Astrocyte of the hippocampus (primary cell): Measurements from ENCODE around the gene WDR73.
"Not testable (repeated sequence)": the region's sequence is repeated elsewhere in the genome, so short reads cannot be mapped to it uniquely, and the experiment has no call there.

Experiments used
- DNase-seq: peaks from one replicate; pipeline ENCODE4 v3.0.0; 2011; ENCODE audit warnings: low read depth, low spot score

WDR73 gene

DNA sequence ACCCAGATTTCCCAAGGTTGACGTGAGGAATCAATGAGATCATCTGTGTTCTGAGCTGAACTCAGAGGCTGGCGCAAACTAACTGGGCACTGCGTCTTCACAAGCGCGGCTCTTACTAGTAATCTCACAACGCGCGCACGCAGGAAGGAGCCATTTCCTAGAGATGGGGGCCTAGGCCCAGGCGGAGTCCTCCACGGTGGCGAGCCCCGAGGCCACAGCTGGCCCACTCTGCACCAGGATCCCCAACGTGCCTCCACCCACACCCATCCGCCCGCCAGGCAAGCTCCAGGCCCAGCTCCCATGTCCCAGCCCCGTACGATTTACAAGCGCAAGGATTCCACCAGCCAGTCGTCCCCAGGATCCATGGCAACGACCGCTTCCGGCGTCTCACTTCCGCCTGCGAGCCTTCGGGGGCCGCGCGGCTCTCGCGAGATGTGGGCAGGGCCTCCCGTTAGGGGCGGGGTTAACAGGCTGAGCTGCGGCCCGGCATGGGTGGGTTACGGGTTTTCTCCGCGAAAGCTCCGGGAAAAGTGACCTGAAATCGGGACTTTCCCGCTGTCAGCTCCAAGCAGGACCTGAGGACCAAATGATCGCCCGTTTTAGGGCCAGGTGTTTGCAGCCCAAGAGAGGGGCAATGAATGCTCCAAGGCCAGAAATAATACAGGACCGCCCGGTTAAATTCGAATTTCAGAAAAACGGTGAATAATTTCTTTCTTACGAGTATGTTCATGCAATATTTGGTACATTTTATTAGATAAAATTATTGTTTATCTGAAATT lies at the start of gene WDR73:
TSS of gene WDR73 (minus strand) at position 374 of the 779 bp plus-strand sequence. CDS start at position 365, 9 bp downstream.
- DNase-seq, result peak; percentile 98

GRCh38 chr15:84703808-84704207 lies 49.7 kb upstream of the WDR73 start:
- no peak for DNase-seq

DNA sequence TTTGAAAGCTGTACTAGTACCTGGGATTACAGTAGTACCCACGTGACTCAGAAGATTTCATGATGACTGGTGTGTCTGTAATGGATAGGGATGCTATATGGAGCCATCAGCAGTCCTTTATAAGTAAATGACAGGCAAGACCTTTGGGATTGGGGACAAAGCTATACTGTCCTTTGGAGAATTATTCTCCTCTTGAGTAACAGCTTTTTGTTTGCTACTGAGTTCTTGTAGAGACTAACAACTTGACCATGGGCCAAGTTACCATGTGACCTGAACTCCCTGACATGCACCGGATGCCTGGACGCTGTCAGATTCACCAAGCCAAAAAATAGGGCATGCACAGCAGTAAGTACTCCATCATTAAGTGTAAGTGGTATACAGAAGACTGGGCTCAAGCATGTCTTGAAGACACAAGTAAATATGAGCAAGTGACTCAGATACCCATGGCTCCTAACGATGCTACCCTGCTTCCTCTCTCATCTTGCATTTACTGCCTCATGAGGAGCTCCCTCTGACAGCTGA lies 48.9 kb upstream of the WDR73 start:
- DNase-seq, result peak; percentile 43

DNA sequence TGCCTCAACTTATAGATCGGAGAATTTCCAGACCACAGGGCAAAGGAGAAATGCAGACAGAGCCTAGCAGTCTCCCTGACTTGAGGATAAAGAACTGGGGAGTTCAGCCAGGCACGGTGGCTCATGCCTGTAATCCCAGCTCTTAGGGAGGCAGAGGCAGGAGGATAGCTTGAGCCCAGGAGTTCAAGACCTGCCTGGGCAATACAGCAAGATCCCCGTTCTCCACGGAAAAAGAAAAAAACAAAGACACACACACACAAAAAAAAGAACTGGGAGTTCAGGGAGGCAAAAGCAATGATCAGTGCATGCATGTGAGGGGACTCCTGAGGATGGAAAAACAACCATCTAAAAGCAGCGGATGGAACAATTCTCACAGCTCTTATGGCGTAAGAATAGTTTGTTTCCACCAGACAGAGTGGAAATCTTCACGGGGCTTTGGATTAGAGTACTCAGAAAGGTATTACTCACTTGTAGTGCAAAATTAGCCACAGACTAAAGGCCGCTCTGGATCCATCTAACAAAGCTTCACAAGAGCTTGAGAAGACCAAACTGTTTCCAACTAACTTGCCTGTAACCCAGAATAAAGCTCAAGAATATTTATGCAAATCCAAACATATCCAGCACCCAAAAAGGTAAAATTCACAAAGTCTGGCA lies 45.6 kb upstream of the WDR73 start:
- DNase-seq, result no peak

DNA sequence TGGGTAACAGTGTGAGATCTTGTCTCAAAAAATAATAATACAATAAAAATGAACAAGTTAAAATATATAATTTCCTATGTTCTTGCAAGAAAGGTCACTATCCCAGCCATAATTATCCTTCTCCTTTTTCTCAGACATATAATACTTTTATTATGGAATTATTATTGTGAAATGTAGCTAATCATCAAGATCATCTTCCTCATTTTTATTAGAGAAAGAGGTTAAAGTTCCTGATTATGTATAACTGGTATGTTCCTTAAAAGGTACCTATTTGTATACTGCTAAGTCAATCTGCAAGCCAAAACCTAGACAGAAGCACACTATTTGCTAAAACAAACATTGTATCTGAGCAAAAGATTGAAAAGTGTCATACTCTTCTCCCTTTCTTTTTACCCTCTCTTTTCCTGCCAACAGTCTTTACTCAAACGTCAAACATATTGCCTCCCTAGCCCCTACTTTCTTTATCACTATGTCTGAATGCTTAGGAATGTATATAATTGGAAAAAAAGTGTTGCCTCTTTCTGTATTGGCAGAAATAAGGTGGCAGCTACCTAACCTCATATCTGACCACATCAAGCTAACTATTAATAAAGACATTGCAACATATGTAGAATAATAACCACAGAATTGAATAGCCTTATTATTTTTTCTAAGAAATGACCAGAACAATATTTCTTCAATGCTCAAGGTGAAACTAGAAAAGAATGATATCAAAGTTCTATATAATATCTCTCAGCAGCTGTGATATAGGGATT lies 43.3 kb upstream of the WDR73 start:
- no peak for DNase-seq

GRCh38 chr15:84696757-84697156 lies 42.7 kb upstream of the WDR73 start:
- no peak for DNase-seq

DNA sequence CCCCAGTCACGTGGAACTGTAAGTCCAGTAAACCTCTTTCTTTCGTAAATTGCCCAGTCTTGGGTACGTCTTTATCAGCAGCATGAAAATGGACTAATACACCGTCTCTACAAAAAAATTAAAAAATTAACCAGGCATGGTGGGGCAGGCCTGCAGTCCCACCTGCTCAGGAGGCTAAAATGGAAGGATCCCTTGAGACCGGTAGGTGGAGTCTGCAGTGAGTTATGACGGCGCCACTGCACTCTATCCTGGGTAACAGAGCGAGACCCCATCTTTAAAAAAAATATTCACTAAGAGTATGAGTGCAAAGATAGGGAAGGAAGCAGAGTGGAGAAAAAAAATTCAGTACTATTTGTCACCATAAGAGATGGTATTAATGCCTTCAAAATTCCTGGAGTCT lies 36.3 kb upstream of the WDR73 start:
- DNase-seq, result no peak

DNA sequence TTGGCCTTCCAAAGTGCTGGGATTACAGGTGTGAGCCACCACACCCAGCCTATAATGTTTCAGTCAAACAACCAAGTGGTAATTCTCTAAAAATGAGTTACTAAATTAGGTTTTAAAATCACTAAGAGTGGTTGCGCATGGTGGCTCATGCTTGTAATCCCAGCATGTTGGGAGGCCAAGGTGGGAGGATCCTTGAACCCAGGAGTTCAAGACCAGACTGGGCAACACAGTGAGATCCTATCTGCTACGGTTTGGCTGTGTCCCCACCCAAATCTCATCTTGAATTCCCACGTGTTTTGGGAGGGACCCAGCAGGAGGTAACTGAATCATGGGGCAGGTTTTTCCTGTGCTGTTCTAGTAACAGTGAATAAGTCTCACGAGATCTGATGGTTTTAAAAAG lies 35.8 kb upstream of the WDR73 start:
- no peak for DNase-seq

DNA sequence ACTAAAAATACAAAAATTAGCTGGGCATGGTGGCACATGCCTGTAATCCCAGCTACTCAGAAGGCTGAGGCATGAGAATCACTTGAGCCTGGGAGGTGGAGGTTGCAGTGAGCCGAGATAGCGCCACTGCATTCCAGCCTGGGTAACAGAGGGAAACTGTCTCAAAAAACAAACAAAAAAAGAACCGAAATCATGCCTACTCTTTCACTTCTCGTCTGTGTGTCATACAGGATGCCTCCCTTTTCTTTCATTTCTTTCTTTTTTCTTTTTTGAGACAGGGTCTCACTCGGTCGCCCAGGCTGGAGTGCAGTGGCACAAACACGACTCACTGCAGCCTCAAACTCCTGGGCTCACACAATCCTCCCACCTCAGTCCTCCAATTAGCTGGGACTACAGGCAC lies 32.4 kb upstream of the WDR73 start:
- not testable (repeated sequence) for DNase-seq

- peak; percentile 60 for DNase-seq
Measured at GRCh38 chr15:84685304-84685703, 31.2 kb upstream of the WDR73 start.

DNA sequence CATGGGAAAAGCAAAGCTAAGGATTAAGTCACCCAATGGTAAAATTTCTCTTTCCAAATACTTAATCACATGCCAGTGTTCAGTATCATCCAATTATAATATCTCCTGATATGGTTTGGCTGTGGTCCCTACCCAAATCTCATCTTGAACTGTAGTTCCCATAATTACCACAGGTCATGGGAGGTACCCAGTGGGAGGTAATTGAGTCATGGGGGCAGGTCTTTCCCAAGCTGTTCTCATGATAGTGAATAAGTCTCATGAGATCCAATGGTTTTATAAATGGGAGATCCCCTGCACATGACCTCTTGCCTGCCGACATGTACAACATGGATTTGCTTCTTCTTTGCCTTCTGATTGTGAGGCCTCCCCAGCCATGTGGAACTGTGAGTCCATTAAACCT lies 30.0 kb upstream of the WDR73 start:
- DNase-seq, result peak; percentile 22

DNA sequence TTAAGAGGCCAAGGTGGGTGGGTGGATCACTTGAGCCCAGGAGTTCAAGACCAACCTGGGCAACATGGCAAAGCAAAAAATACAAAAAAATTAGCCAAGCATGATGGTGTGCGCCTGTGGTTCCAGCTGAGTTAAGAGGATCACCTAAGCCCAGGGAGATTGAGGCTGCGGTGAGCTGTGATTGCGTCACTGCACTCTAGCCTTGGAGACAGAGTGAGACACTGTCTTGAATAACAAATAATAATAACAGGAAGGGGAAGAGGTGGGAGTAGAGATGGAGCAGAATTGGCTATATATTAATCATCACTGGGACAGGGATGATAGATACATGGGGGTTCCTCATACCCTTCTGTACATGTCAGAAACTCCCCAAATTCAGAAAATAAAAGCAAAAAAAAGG lies 27.7 kb upstream of the WDR73 start:
- DNase-seq, result no peak

DNA sequence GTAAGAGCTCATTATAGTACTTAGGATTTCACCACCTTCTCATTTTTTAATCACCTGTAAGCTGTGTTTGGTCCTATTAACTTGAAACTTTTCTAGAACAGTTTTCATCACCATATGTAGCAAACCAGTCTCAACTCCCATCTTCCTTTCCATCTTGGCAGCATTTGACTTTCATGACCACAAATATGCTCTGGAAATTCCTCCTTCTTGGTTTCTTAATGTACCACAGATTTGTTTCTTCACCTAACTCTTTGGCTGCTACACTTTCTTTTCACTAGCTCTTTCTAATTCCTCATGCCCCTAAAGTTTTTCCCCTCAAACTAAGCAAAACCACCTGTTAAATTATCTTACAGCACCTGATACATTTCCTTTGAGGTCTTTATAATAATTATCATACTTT lies 17.1 kb upstream of the WDR73 start:
- peak; percentile 88 for DNase-seq

GRCh38 chr15:84669726-84670125 lies 15.6 kb upstream of the WDR73 start:
- no peak for DNase-seq

DNA sequence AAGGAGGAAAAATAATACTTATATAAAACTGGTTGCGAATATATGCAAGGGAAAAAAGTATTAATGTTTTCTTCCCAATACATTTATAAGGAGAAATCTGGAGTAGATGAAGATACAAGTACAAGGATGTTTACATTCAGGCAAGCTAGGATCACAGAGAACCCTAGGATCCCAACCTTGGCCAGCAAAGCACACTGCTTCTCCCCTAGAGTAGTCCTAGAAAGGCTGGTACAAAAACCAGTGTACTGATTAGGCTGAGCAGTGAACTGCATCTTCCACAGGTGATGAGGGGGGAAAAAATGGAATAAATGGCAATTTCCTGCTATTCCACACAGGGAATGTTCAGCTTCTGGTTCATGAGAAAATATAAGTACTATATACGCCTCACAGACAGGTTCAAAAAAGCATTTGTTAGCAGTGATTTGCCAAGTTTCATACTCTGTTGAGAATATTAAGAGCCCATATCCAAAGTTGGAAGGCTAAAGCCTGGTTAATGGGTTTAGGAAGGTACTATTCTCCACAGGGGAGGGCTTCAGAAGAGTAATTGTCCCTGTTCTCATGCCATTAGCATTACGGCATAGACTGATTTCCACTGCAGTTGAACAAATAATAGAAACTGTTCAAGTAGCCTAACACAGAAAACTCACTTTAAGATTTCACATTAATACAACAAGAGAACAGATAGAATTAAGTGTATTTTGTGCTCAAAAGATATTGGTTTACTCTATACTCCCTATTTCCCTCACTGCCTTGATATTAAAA lies 14.3 kb upstream of the WDR73 start:
- DNase-seq, result no peak

GRCh38 chr15:84666373-84666772 lies 12.3 kb upstream of the WDR73 start:
- DNase-seq, result no peak

- DNase-seq, result no peak
Measured at GRCh38 chr15:84661001-84661400, 6.9 kb upstream of the WDR73 start.

- DNase-seq, result no peak
Measured at GRCh38 chr15:84659904-84660781, 6.1 kb upstream of the WDR73 start.

DNA sequence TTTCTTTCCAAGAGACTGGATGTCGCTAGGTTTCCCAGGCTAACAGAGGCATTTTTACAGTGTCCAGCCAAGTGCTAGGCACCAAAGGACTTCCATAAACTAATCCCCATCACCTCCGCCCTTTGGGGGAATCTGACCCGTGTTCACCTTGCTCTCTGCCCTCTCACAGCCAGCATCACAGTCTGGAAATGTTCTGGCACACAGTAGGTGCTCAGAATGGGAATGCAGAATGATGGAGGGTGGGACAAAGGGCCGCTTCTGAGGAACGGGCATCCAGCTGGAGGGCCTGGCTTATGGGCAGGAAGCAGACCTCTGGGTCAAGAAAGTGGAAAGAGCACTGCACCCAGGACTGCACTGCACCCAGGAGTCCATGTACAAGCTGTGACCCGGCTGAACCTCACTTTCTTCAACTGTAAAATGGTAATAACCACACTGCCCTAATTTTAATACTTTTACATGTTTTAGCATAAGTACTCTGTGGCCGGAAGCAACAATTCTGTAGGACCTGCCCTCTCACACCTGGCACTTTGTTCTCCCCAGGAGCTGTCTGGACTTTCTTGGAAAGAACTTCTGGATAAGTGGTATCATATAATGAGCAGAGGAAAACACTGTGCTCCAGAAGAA lies 4.8 kb upstream of the WDR73 start:
- no peak for DNase-seq
